Effector memory CD8-positive, alpha-beta T cell (primary cell): ENCODE data around the gene RAP2B.

Experiments used
- ATAC-seq: fragments of 150-1000 bp; cut with Tn5 transposase; replicated peaks from 2 replicates; pipeline ENCODE4 v1.10.0; 2021; ENCODE audit warnings: mild to moderate bottlenecking, moderate library complexity
- DNase-seq, 3 experiments: peaks; one replicate each; pipeline ENCODE4 v3.0.0; 2021
- H3K27ac Mint-ChIP-seq, 2 donors: one replicate each; pipeline ENCODE4 v1.8.0; 2022; ENCODE audit warnings: mild to moderate bottlenecking in 2 of 2, mixed read lengths in 2 of 2, moderate library complexity in 2 of 2
- H3K27me3 Mint-ChIP-seq, 2 donors: one replicate each; pipeline ENCODE4 v1.8.0; 2022; ENCODE audit warnings: mixed read lengths in 2 of 2
- H3K36me3 Mint-ChIP-seq: one replicate; pipeline ENCODE4 v1.8.0; 2022; ENCODE audit warnings: mild to moderate bottlenecking, moderate library complexity, mixed read lengths; ENCODE audit not compliant: insufficient read depth
- H3K4me1 Mint-ChIP-seq, 2 donors: one replicate each; pipeline ENCODE4 v1.8.0; 2022; ENCODE audit warnings: low read depth in 2 of 2, mixed read lengths in 2 of 2
- H3K4me3 Mint-ChIP-seq, 2 donors: one replicate each; pipeline ENCODE4 v1.8.0; 2022; ENCODE audit warnings: mild to moderate bottlenecking in 2 of 2, mixed read lengths in 2 of 2, moderate library complexity in 2 of 2
- H3K9me3 Mint-ChIP-seq, 2 donors: one replicate each; pipeline ENCODE4 v1.8.0; 2022; ENCODE audit warnings: mixed read lengths in 2 of 2

RAP2B gene

DNA sequence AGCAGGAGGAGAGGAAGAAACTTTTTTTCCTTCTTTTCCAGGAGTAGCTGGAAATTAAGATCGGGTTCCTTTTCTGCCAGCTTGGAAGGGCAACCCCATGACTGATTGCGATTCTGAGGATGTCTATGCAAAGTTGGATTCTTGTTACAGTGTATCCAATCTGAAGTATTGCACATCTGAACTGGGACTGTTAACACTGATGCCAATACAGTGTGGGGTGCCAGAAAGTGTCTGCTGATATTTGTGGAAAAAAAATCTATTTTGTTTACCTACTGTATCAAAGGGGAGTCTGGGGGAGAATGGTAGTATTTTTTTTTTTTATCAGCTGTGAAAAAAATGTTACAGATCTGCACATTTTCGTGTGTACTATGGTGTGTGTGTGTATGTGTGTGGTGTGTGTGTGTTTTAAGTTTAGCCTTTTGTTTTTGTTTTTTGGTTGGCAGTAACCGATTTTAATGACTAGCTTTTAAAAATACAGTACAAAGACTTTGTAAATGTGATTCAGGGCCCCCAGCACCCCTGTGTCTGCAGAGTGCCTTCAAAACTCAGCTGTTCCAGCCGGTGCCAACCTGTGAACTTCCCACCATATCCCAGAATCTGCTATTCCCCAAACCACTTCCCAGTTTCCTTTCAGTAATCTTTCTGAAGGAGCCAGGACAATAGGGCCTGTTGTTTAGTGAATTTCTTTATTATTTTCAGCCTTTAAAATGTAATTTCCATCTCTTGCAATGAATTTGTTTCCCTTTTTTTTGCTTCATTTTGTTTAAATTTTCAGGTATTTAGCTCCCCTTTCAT, 1.9 kb downstream of the RAP2B start:
- H3K27me3 Mint-ChIP-seq = no peaks in the 10 kb centered on the region
- peak overlapping the region; percentile 86 to 95 for H3K27ac Mint-ChIP-seq
- H3K4me3 Mint-ChIP-seq = peak overlapping the region; percentile 98 to 99
- peaks cover 50% of the 10 kb centered on the region for H3K36me3 Mint-ChIP-seq
- peaks cover 37 to 66% of the 10 kb centered on the region in 2 donors for H3K4me1 Mint-ChIP-seq
- H3K9me3 Mint-ChIP-seq = no peaks in the 10 kb centered on the region
- no peak for ATAC-seq
- DNase-seq = no peak

- no peaks in the 10 kb centered on the region for H3K27me3 Mint-ChIP-seq
- DNase-seq (no peak), ATAC-seq (peak; percentile 3)
- H3K27ac Mint-ChIP-seq = peak overlapping the region; percentile 86 to 95
- peak overlapping the region; percentile 98 to 99 for H3K4me3 Mint-ChIP-seq
- H3K9me3 Mint-ChIP-seq = no peaks in the 10 kb centered on the region
- peaks cover 37 to 68% of the 10 kb centered on the region in 2 donors for H3K4me1 Mint-ChIP-seq
- H3K36me3 Mint-ChIP-seq = peaks cover 55% of the 10 kb centered on the region
Measured at GRCh38 chr3:153165261-153165681, 3.2 kb downstream of the RAP2B start.

- Mint-ChIP-seq H3K36me3 (peaks cover 52% of the 10 kb centered on the region), H3K4me3 (peak overlapping the region; percentile 98 to 99), H3K4me1 (peaks cover 34 to 70% of the 10 kb centered on the region in 2 donors), H3K27me3 (no peaks in the 10 kb centered on the region), H3K9me3 (no peaks in the 10 kb centered on the region), H3K27ac (peak overlapping the region; percentile 86 to 95)
- DNase-seq (peak in 2 of 3 experiments; percentile 11 to 33), ATAC-seq (no peak)
Measured at GRCh38 chr3:153166206-153166605, 4.2 kb downstream of the RAP2B start.

DNA sequence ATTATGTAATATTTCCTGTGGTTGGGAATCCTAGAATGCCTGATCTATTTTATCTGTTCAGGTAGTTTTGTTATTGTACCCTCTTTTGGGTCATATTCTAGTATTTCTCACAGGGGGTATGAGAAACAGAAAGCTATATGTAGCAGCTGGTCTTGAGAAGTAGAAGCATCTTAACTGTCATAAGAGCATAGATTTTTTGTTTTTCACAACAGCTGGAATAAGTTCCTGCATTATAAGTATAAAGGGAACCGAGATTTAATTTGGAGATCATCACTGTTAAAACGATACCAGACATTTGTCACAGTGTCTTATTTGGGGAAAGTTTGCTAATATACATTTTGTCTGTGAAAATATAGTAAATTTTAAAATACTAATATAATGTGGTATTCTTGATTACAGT, 4.8 kb downstream of the RAP2B start:
- peaks cover 34 to 73% of the 10 kb centered on the region in 2 donors for H3K4me1 Mint-ChIP-seq
- H3K4me3 Mint-ChIP-seq = peak overlapping the region; percentile 98 to 99
- ATAC-seq = no peak
- no peaks in the 10 kb centered on the region for H3K9me3 Mint-ChIP-seq
- no peak for DNase-seq
- H3K27me3 Mint-ChIP-seq = no peaks in the 10 kb centered on the region
- peak overlapping the region; percentile 86 to 95 for H3K27ac Mint-ChIP-seq
- H3K36me3 Mint-ChIP-seq = peaks cover 46% of the 10 kb centered on the region

DNA sequence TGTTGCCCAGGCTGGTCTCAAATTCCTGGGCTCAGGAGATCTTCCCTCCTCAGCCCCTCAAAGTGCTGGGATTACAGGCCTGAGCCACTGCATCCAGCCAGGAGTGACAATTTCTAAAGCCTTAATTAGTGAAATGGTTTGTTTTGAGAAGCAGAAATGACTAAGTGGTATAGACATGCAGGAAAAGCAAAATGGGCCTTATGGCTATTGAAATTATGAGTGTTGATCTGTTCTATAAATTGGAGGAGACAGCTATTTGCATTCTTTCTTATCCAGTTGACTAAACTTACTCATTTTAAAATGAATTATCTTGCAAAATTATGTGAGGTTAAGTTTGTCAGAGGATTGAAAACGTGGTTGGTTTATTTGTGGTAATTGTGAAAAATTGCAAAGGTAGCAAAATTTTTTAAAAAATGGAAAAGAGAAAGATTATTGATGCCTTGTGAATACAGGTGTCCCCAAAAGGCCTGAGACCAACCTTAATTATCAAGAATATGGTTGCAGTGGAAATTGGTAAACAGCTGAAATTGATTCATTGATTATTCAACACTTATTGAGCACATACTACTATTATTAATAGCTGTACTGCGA, 7.9 kb downstream of the RAP2B start:
- Mint-ChIP-seq H3K4me1 (peaks cover 38 to 72% of the 10 kb centered on the region in 2 donors), H3K4me3 (peak overlapping the region in 1 of 2 donors; percentile 13), H3K27ac (peak overlapping the region; percentile 15 to 58), H3K9me3 (no peaks in the 10 kb centered on the region), H3K27me3 (no peaks in the 10 kb centered on the region), H3K36me3 (peaks cover 32% of the 10 kb centered on the region)
- DNase-seq = no peak
- ATAC-seq = no peak

GRCh38 chr3:153171256-153171655, 9.2 kb downstream of the RAP2B start:
- H3K36me3 Mint-ChIP-seq = peaks cover 24% of the 10 kb centered on the region

DNA sequence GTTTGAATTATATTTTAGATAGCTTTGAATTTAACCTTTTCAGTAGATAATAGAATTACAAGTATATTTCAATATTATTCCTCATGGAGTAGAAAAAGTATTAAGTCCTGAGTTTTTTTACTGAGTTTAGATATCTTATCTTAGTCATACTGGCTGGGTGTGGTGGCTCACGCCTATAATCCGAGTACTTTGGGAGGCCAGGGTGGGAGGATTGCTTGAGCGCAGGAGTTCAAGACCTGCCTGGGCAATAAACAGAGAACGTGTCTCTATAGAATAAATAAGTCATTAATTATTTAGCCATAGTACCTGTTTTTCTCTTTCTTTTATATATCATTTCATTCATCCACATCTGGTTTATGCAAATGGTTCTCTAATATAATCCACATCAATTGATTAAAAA, 9.9 kb downstream of the RAP2B start:
- ATAC-seq = no peak
- peaks cover 27% of the 10 kb centered on the region for H3K36me3 Mint-ChIP-seq
- peak overlapping the region in 1 of 2 donors; percentile 41 for H3K27ac Mint-ChIP-seq
- no peak for DNase-seq
- H3K4me1 Mint-ChIP-seq = peaks cover 28 to 52% of the 10 kb centered on the region in 2 donors
- H3K4me3 Mint-ChIP-seq = no peak overlapping the region
- H3K9me3 Mint-ChIP-seq = no peaks in the 10 kb centered on the region
- H3K27me3 Mint-ChIP-seq = no peaks in the 10 kb centered on the region

More at GRCh38 chr3:153171256-153171655, 9.2 kb downstream of the RAP2B start:
- Mint-ChIP-seq H3K27ac (peak overlapping the region in 1 of 2 donors; percentile 80), H3K27me3 (no peaks in the 10 kb centered on the region), H3K9me3 (no peaks in the 10 kb centered on the region), H3K4me3 (no peak overlapping the region), H3K4me1 (peaks cover 33 to 58% of the 10 kb centered on the region in 2 donors)
- ATAC-seq (no peak), DNase-seq (no peak)

DNA sequence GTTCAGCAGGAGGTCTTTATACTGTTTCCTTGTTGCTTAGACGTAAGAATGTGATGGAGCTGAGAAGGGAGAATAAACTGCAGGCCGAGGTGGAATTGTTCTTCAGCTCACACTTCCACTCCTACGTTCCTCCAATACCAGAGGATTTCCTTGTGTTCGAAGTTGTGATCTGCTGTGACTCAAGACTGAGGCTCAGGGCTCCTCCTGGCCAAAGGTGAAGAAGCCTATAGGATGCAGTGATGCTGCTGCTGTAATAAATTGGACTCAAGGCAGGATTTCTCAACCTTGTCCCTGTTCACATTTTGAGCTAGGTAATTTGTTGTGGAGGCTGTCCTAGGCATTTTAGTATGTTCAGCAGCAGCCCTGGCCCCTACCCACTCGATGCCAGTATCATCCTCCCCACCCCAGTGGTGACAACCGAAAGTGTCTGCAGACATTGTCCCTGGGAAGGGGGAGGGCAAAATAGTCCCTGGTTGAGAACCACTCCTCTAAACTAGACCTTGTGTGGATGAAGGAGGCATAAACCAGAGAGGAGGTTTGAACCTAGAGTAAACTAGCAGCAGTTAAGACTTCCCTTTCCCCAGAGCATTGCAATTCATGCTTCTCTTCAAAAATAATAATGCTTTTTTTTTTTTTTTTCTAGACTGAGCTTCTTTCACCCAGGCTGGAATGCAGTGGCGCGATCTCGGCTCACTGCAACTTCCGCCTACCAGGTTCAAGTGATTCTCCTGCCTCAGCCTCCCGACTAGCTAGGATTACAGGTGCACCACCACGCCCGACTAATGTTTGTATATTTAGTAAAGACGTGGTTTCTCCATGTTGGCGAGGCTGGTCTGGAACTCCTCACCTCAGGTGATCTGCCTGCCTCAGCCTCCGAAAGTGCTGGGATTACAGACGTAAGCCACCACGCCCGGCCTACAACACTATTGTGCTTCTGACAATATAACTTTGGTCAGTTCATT, 11.1 kb downstream of the RAP2B start:
- Mint-ChIP-seq H3K36me3 (peaks cover 23% of the 10 kb centered on the region), H3K9me3 (no peaks in the 10 kb centered on the region), H3K4me3 (peak overlapping the region in 1 of 2 donors; percentile 30), H3K27ac (peak overlapping the region; percentile 16 to 64), H3K4me1 (peaks cover 18 to 40% of the 10 kb centered on the region in 2 donors), H3K27me3 (no peaks in the 10 kb centered on the region)
- no peak for DNase-seq
- ATAC-seq = no peak

GRCh38 chr3:153173758-153174516, 11.9 kb downstream of the RAP2B start:
- Mint-ChIP-seq H3K36me3 (peaks cover 21% of the 10 kb centered on the region), H3K27ac (peak overlapping the region; percentile 16 to 64), H3K4me3 (peak overlapping the region; percentile 13 to 18), H3K9me3 (no peaks in the 10 kb centered on the region), H3K4me1 (peaks cover 18 to 33% of the 10 kb centered on the region in 2 donors), H3K27me3 (no peaks in the 10 kb centered on the region)
- ATAC-seq = peak; percentile 83
- DNase-seq = no peak

DNA sequence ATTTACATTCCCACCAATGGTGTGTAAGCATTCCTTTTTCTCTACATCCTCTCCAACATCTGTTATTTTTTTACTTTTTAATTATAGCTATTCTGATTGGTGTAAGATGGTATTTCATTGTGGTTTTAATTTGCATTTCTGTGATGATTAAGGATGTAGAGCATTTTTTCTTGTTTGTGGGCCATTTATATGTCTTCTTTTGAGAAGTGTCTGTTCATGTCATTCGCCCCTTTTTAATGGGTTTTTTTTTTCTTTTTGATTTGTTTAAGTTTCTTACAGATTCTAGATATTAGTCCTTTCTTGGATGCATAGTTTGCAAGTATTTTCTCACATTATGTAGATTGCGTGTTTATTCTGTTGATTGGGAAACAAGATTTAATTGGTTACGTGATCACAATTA, 14.2 kb downstream of the RAP2B start:
- DNase-seq (no peak), ATAC-seq (no peak)
- Mint-ChIP-seq H3K4me1 (peaks cover 14 to 30% of the 10 kb centered on the region in 2 donors), H3K9me3 (no peaks in the 10 kb centered on the region), H3K27ac (no peak overlapping the region), H3K4me3 (no peak overlapping the region), H3K27me3 (no peaks in the 10 kb centered on the region), H3K36me3 (peaks cover 11% of the 10 kb centered on the region)

GRCh38 chr3:153180860-153181372, 18.9 kb downstream of the RAP2B start:
- Mint-ChIP-seq H3K4me3 (no peak overlapping the region), H3K27ac (peak overlapping the region in 1 of 2 donors; percentile 28), H3K36me3 (peaks cover 7% of the 10 kb centered on the region), H3K27me3 (no peaks in the 10 kb centered on the region), H3K4me1 (peaks cover 7 to 19% of the 10 kb centered on the region in 2 donors), H3K9me3 (no peaks in the 10 kb centered on the region)
- no peak for ATAC-seq
- DNase-seq = no peak

- no peak for ATAC-seq
- DNase-seq = no peak
- H3K27me3 Mint-ChIP-seq = no peaks in the 10 kb centered on the region
- H3K27ac Mint-ChIP-seq = peak overlapping the region in 1 of 2 donors; percentile 41
- H3K9me3 Mint-ChIP-seq = no peaks in the 10 kb centered on the region
- H3K4me3 Mint-ChIP-seq = no peak overlapping the region
- H3K4me1 Mint-ChIP-seq = peaks cover 7 to 26% of the 10 kb centered on the region in 2 donors
- peaks cover 4% of the 10 kb centered on the region for H3K36me3 Mint-ChIP-seq
Measured at GRCh38 chr3:153182501-153183293, 20.7 kb downstream of the RAP2B start.
